Measurements from ENCODE around the gene ART3. TPM values are rescaled to one million over a fixed set of nuclear protein-coding genes. Genes with fewer than 3 reads are reported as not detected.

Gene ART3
- total RNA-seq, 2 donors from 2014 or later = 1.6 to 1.8 TPM

- Histone ChIP-seq H3K4me1 (no peaks in the 10 kb centered on the region), H3K9me3 (no peaks in the 10 kb centered on the region), H3K27ac (no peak overlapping the region), H3K9ac (ENCODE audit: low read depth in 2 of 2, low read length in 2 of 2) (no peak overlapping the region), H3K36me3 (no peaks in the 10 kb centered on the region), H3K27me3 (no peaks in the 10 kb centered on the region), H3K4me3 (no peak overlapping the region)
- DNase-seq = peak; percentile 66
- intact Hi-C loops (cut with DNase I) = no loop called here
- TF ChIP-seq CTCF (IDR thresholded peaks at IDR 0.05) = peak; percentile 51
Observed at GRCh38 chr4:76087007-76087769, 12.7 kb downstream of the ART3 start.

- H3K9ac ChIP-seq (ENCODE audit: low read depth in 2 of 2, low read length in 2 of 2) = no peak overlapping the region
- H3K27ac ChIP-seq = no peak overlapping the region
- no peak for DNase-seq
- no peaks in the 10 kb centered on the region for H3K27me3 ChIP-seq
- H3K36me3 ChIP-seq = no peaks in the 10 kb centered on the region
- no peak overlapping the region for H3K4me3 ChIP-seq
- no peaks in the 10 kb centered on the region for H3K4me1 ChIP-seq
- H3K9me3 ChIP-seq = no peaks in the 10 kb centered on the region
- TF ChIP-seq CTCF (IDR thresholded peaks at IDR 0.05) = no peak
- intact Hi-C loops (cut with DNase I) = no loop called here
Observed at GRCh38 chr4:76088719-76089118, 14.2 kb downstream of the ART3 start.

- no peak for TF ChIP-seq CTCF (IDR thresholded peaks at IDR 0.05)
- DNase-seq = peak; percentile 22
- no peak overlapping the region for H3K27ac ChIP-seq
Observed at GRCh38 chr4:76090241-76090691, 15.8 kb downstream of the ART3 start.

GRCh38 chr4:76091052-76091451 is 16.5 kb downstream of the ART3 start:
- Histone ChIP-seq H3K27ac (no peak overlapping the region), H3K9me3 (no peaks in the 10 kb centered on the region), H3K36me3 (no peaks in the 10 kb centered on the region), H3K9ac (ENCODE audit: low read depth in 2 of 2, low read length in 2 of 2) (no peak overlapping the region), H3K4me3 (no peak overlapping the region), H3K4me1 (no peaks in the 10 kb centered on the region), H3K27me3 (no peaks in the 10 kb centered on the region)
- intact Hi-C loops (cut with DNase I) = no loop called here
- no peak for TF ChIP-seq CTCF (IDR thresholded peaks at IDR 0.05)
- DNase-seq = no peak

More at GRCh38 chr4:76090241-76090691, 15.8 kb downstream of the ART3 start:
- Histone ChIP-seq H3K4me1 (no peaks in the 10 kb centered on the region), H3K9ac (ENCODE audit: low read depth in 2 of 2, low read length in 2 of 2) (no peak overlapping the region), H3K36me3 (no peaks in the 10 kb centered on the region), H3K9me3 (no peaks in the 10 kb centered on the region), H3K4me3 (no peak overlapping the region), H3K27me3 (no peaks in the 10 kb centered on the region)
- intact Hi-C loops (cut with DNase I) = no loop called here

- Histone ChIP-seq H3K9me3 (no peaks in the 10 kb centered on the region), H3K27me3 (no peaks in the 10 kb centered on the region), H3K4me1 (no peaks in the 10 kb centered on the region), H3K9ac (ENCODE audit: low read depth in 2 of 2, low read length in 2 of 2) (no peak overlapping the region), H3K4me3 (no peak overlapping the region), H3K36me3 (no peaks in the 10 kb centered on the region), H3K27ac (no peak overlapping the region)
- no peak for TF ChIP-seq CTCF (IDR thresholded peaks at IDR 0.05)
- intact Hi-C loops (cut with DNase I) = no loop called here
- no peak for DNase-seq
Observed at GRCh38 chr4:76095568-76095967, 21.1 kb downstream of the ART3 start.

All from colonic mucosa (tissue), 4 donors.